Heart left ventricle (tissue), 13 donors: ENCODE data around the gene SLC35F3.

Experiments used
- POLR2A ChIP-seq, 2 donors: fragments of 450-650 bp; IDR thresholded peaks; one replicate each; pipeline ENCODE4 v1.6.1; 2017; ENCODE audit warnings: antibody characterized with exemption in 2 of 2, mild to moderate bottlenecking in 2 of 2, moderate library complexity in 2 of 2
- TF ChIP-seq, protein P1 (sequence below), 12 donors: fragments of 200-600 bp; sonication (generic) in 4 of 12; IDR thresholded peaks; one replicate each; pipeline versions ENCODE4 v1.5.0 to v1.8.0; 2018 to 2022; ENCODE audit warnings: antibody characterized with exemption in 12 of 12, mild to moderate bottlenecking in 5 of 12
- donor health status: ischemic (EF 13 %, LVEDD 7.1; RV severe dilation, severe dysfunction).
- donor health status: DM: no; HTN: yes; CAD: no.
- donor health status: DM: no; HTN: no; CAD: no.
- donor health status: ischemic (EF 25% LVEDD 6.9; RV normal size, moderate dysfunction).
- donor health status: ischemic (EF 25% LVEDD 5.7; RV mildly dilated, moderate dysfunction).
- donor health status: ischemic (EF 35%, LVEDD 5.7; RV mildly dilated, moderate dysfunction).
- donor health status: nonischemic (EF 11% LVEDD 7.7; RV severe dilation, severe dysfunction).
- donor health status: DM: yes; HTN: yes; CAD: no.
- donor health status: PGD.
- donor health status: ischemic (EF 29% LVEDD 5.4; RV normal size, mild dysfunction).
- donor health status: nonischemic (EF 23%, LVEDD 6.1; RV moderate dilation, normal function).

DNA sequence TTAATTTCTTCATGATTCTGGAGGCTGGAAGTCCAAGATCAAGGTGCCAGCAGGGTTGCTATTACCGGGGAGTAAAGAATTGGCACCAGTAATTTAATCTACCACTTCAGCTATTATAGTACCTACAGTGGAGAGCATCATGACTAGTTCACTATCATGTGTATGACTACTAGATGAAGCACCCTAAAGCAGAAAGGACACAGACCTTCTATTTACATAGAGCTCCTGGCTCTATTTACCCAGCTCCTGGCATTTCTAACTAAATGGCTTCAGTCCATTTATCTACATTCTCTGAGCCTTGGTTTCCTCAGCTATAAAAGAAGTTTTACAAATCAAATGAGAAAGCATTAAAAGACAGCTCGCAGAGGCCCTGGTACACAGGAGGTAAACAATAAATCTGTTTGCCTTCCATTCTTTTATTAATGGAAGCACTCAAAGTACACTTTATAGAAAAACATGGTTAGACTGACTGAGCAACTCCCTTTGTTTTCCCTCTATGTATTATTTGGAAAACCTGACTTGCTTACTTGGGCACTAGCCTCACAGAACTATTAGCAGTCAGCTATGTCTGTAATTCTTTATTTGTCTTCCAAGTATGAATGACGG is 203.0 kb downstream of the SLC35F3 start:
- TF ChIP-seq, protein P1, sequence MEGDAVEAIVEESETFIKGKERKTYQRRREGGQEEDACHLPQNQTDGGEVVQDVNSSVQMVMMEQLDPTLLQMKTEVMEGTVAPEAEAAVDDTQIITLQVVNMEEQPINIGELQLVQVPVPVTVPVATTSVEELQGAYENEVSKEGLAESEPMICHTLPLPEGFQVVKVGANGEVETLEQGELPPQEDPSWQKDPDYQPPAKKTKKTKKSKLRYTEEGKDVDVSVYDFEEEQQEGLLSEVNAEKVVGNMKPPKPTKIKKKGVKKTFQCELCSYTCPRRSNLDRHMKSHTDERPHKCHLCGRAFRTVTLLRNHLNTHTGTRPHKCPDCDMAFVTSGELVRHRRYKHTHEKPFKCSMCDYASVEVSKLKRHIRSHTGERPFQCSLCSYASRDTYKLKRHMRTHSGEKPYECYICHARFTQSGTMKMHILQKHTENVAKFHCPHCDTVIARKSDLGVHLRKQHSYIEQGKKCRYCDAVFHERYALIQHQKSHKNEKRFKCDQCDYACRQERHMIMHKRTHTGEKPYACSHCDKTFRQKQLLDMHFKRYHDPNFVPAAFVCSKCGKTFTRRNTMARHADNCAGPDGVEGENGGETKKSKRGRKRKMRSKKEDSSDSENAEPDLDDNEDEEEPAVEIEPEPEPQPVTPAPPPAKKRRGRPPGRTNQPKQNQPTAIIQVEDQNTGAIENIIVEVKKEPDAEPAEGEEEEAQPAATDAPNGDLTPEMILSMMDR (IDR thresholded peaks at IDR 0.05) = no peak
- TF ChIP-seq POLR2A (IDR thresholded peaks at IDR 0.05) = no peak
